Panc1 (cell line): ENCODE data around the gene SETDB2. TPM values are rescaled to one million over a fixed set of nuclear protein-coding genes. Genes with fewer than 3 reads are reported as not detected.

Experiments
- ATAC-seq: fragments of 200-7000 bp; cut with Tn5 transposase; 2 replicates; pipeline ENCODE4 v1.9.1; 2020; ENCODE audit warnings: mild to moderate bottlenecking, moderate library complexity
- BruUV-seq: library from RNA; stranded (reverse); fragments of 400-500 nt; replicated peaks from 2 replicates; lab custom pipeline; 2021; lab: Mats Ljungman, UMichigan
- CTCF ChIA-PET: fragments of 300-600 bp; sonication (Branson Sonifier 250); formaldehyde crosslinking; loops from one replicate; lab custom pipeline; 2022; ENCODE audit warnings: antibody characterized with exemption; lab: Charles Lee
- POLR2A ChIA-PET: fragments of 300-600 bp; sonication (Branson Sonifier 250); formaldehyde crosslinking; loops from one replicate; lab custom pipeline; 2022; ENCODE audit warnings: antibody characterized with exemption; lab: Charles Lee
- DNase-seq: peaks from one replicate; pipeline ENCODE4 v3.0.0-alpha.2; 2010; ENCODE audit warnings: low read depth, low spot score
- H3K27ac ChIP-seq: 2 replicates; pipeline ENCODE4 v1.5.1; 2011; ENCODE audit warnings: mild to moderate bottlenecking, low read length, inconsistent platforms
- H3K27me3 ChIP-seq: fragments of 200-500 bp; sonication (Bioruptor generic); 2 replicates; pipeline ENCODE4 v1.6.0; 2014; ENCODE audit warnings: low read length, inconsistent platforms; ENCODE audit not compliant: control insufficient read depth, insufficient read depth
- H3K36me3 ChIP-seq: fragments of 200-500 bp; sonication (Bioruptor generic); 2 replicates; pipeline ENCODE4 v1.5.1; 2014; ENCODE audit warnings: inconsistent platforms, mild to moderate bottlenecking, low read length, moderate library complexity; ENCODE audit not compliant: control insufficient read depth, insufficient read depth
- H3K4me1 ChIP-seq: 2 replicates; pipeline ENCODE4 v1.5.1; 2011; ENCODE audit warnings: inconsistent platforms, mild to moderate bottlenecking, low read length, moderate library complexity; ENCODE audit not compliant: control insufficient read depth, insufficient read depth
- H3K4me3 ChIP-seq, 2 experiments: 2 replicates each; pipeline ENCODE4 v1.5.1; 2011 to 2012; ENCODE audit warnings: low read depth in 2 of 2, low read length in 2 of 2, mild to moderate bottlenecking in 2 of 2, inconsistent platforms in 1 of 2, moderate library complexity in 1 of 2
- H3K9me3 ChIP-seq: fragments of 200-500 bp; sonication (Bioruptor generic); 2 replicates; pipeline ENCODE4 v1.5.1; 2014; ENCODE audit warnings: low read depth, mild to moderate bottlenecking, inconsistent platforms, low read length, moderate library complexity; ENCODE audit not compliant: control insufficient read depth, insufficient read depth
- CTCF ChIP-seq: fragments of 450-650 bp; IDR thresholded peaks from 2 replicates; pipeline ENCODE4 v1.5.1; 2017; ENCODE audit warnings: mild to moderate bottlenecking
- POLR2AphosphoS5 ChIP-seq: IDR thresholded peaks from 2 replicates; pipeline ENCODE4 v1.6.1; 2012; ENCODE audit warnings: mild to moderate bottlenecking, low read depth, low read length, moderate library complexity
- REST ChIP-seq, 2 experiments: IDR thresholded peaks; 2 replicates each; pipeline ENCODE4 v1.6.1; 2011 to 2012; ENCODE audit warnings: low read depth in 2 of 2, control low read depth in 1 of 2, low read length in 1 of 2, mild to moderate bottlenecking in 1 of 2, moderate library complexity in 1 of 2; ENCODE audit not compliant: insufficient read depth in 1 of 2
- SIN3A ChIP-seq: IDR thresholded peaks from 2 replicates; pipeline ENCODE4 v1.6.1; 2012; ENCODE audit warnings: low read depth, mild to moderate bottlenecking, low read length, moderate library complexity, borderline replicate concordance; ENCODE audit not compliant: insufficient read depth
- TCF7L2 ChIP-seq: IDR thresholded peaks from 2 replicates; pipeline ENCODE4 v1.6.1; 2011; ENCODE audit warnings: mild to moderate bottlenecking, low read depth, low read length, inconsistent platforms
- in situ Hi-C: cut with HindIII; loops from 2 replicates; pipeline ENCODE4 v1.10.0; 2016; ENCODE audit warnings: low sequenced_read_pairs, low pct_unique_long_range_greater_than_20kb
- intact Hi-C: fragments of 100-400 bp; cut with micrococcal nuclease; formaldehyde crosslinking; loops from one replicate; pipeline ENCODE4 v1.10.0; 2022; ENCODE audit not compliant: unreplicated experiment
- total RNA-seq: library from RNA; stranded (reverse); gene quantifications from one replicate; pipeline ENCODE4 v1.2.1, GENCODE V29; 2021; ENCODE audit not compliant: unreplicated experiment

The SETDB2 gene
- total RNA-seq, 1 experiment from 2014 or later, result 6.1 TPM

- in situ Hi-C loops (no loop called here), intact Hi-C loops (no loop called here)
- no peaks in the 10 kb centered on the region for H3K4me1 ChIP-seq
- H3K4me3 ChIP-seq, result no peak overlapping the region
- CTCF ChIA-PET, result no interaction called here
- H3K27me3 ChIP-seq, result no peaks in the 10 kb centered on the region
- BruUV-seq, result no TSS peak
- no peaks in the 10 kb centered on the region; the same call in 1 of the 2 replicates for H3K36me3 ChIP-seq
- TF ChIP-seq POLR2AphosphoS5, result no peak
- TF ChIP-seq TCF7L2, result no peak
- TF ChIP-seq SIN3A, result no peak
- no peak for TF ChIP-seq REST (IDR thresholded peaks at IDR 0.05; ENCODE audit: insufficient read depth in 1 of 2, low read depth in 2 of 2, low read length in 1 of 2)
- no peak for TF ChIP-seq CTCF
- ATAC-seq (no peak), DNase-seq (no peak)
- no peaks in the 10 kb centered on the region for H3K9me3 ChIP-seq
- H3K27ac ChIP-seq, result no peak overlapping the region
- POLR2A ChIA-PET, result no interaction called here
These were observed 86.4 kb downstream of the SETDB2 start for GRCh38 chr13:49530457-49530856.

- no peak for TF ChIP-seq REST (IDR thresholded peaks at IDR 0.05; ENCODE audit: insufficient read depth in 1 of 2, low read depth in 2 of 2, low read length in 1 of 2)
- no peak for TF ChIP-seq CTCF
- TF ChIP-seq SIN3A, result no peak
- no peak for TF ChIP-seq POLR2AphosphoS5
- TF ChIP-seq TCF7L2, result no peak
- CTCF ChIA-PET, result no interaction called here
- BruUV-seq, result no TSS peak
- no peaks in the 10 kb centered on the region for H3K4me1 ChIP-seq
- ATAC-seq (no peak), DNase-seq (no peak)
- in situ Hi-C loops (no loop called here), intact Hi-C loops (no loop called here)
- H3K27me3 ChIP-seq, result no peaks in the 10 kb centered on the region
- H3K27ac ChIP-seq, result no peak overlapping the region
- no peak overlapping the region for H3K4me3 ChIP-seq
- no peaks in the 10 kb centered on the region; the same call in 1 of the 2 replicates for H3K36me3 ChIP-seq
- POLR2A ChIA-PET, result no interaction called here
- H3K9me3 ChIP-seq, result no peaks in the 10 kb centered on the region
These were observed 88.5 kb downstream of the SETDB2 start for GRCh38 chr13:49532593-49532992.
